AG09319 (cell line): ENCODE data around the gene BCAS3.

ENCODE experiments used
- DNase-seq: peaks from one replicate; pipeline ENCODE4 v3.0.0-alpha.2; 2010; ENCODE audit warnings: low read depth; ENCODE audit errors: extremely low read depth
- TF ChIP-seq, protein P1 (sequence below): IDR thresholded peaks from 2 replicates; pipeline ENCODE4 v1.5.1; 2011; ENCODE audit warnings: low read depth, mild to moderate bottlenecking, inconsistent platforms, low read length, moderate library complexity

The BCAS3 gene

DNA sequence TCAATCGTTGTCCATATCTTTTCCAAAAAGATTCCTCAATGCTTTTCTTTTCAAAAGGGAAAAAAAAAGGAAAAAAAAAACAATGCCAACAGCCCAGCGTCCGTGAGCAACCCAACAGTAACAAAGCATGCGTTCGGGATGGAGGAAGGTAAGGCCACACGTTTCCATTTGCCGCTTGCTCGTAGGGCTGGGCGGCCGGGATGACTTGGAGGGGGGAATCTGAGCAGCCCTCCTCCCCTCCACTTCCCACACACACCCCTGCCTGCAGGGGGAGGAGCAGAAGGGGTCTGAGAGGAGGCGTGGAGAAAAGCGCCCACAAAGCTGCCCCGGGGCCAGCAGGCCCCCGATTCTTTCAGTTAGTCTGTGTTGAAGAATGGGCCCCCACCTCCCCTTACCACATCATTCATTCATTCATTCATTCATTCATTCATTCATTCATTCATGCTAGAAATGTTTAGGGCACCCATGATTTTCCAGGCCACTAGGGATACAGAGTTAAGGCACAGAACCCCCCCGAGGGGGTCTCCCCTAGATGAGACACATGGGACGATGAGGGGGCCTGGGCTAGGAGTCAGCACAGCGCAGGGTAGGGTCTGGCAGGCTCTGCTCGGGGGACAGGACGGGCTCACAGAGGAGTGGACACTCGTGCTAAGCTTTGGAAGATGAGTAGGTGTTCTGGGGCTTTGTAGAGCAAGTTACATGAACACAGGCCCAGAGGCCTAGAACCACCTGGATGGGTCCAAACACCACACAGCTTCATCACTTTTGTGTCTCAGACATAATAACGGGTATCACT is 711.1 kb downstream of the BCAS3 start:
- TF ChIP-seq, protein P1, sequence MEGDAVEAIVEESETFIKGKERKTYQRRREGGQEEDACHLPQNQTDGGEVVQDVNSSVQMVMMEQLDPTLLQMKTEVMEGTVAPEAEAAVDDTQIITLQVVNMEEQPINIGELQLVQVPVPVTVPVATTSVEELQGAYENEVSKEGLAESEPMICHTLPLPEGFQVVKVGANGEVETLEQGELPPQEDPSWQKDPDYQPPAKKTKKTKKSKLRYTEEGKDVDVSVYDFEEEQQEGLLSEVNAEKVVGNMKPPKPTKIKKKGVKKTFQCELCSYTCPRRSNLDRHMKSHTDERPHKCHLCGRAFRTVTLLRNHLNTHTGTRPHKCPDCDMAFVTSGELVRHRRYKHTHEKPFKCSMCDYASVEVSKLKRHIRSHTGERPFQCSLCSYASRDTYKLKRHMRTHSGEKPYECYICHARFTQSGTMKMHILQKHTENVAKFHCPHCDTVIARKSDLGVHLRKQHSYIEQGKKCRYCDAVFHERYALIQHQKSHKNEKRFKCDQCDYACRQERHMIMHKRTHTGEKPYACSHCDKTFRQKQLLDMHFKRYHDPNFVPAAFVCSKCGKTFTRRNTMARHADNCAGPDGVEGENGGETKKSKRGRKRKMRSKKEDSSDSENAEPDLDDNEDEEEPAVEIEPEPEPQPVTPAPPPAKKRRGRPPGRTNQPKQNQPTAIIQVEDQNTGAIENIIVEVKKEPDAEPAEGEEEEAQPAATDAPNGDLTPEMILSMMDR, result no peak
- no peak for DNase-seq

DNA sequence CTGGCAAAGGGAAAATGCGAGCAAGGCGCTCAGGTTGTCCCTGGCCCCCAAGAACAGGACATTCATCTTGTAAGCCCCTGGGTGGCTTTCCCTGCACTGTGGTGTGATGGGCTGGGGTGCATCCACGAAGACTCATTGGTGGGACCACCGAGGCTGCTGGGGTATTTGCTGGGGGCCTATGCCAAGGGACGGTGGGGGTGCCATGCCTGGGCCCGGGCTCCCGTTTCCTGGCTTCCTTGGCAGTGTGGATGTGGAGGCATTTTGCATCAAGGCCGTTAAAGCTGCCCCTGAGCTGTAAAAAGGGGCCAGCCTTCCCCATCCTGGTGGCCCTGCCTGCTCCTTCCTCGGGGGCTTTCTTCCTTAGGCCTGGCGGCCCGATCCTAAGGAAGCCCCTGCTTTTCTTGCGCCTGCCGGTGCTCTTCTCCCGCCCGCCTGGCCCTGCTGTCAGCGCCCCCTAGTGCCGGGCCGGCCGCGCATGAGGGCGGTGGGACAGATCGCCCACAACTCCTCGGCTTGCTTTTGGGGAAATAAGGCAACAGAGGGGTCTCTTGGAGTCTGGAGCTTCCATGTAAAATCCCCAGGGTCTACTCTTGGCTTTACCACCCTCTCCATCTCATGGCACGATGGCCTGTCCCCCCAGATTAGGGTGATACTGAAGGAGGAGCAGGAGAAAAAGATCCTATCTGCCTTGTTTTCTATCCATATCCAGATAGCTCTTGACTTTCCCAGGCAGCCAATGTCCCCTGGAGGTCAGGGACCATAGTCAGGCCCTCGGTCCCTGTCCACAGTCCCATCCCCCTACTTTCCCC is 712.2 kb downstream of the BCAS3 start:
- TF ChIP-seq, protein P1, result peak; percentile 95
- no peak for DNase-seq

DNA sequence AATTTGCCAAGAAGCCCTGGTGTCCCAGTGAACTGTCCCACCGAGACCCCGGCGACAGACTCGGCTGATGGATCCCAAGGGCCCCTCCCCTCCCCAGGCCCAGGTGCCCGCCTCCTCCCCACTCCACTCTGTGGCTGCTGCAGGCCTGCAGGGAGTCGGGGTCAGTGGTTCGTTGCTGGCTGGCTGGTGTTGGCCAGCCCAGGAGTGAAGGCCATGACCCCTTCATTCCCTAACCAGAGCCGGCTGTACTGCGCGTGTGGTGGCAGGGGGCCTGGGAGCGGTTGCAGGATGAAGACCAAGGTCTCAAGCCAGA is 712.8 kb downstream of the BCAS3 start:
- no peak for DNase-seq
- TF ChIP-seq, protein P1, result no peak

DNA sequence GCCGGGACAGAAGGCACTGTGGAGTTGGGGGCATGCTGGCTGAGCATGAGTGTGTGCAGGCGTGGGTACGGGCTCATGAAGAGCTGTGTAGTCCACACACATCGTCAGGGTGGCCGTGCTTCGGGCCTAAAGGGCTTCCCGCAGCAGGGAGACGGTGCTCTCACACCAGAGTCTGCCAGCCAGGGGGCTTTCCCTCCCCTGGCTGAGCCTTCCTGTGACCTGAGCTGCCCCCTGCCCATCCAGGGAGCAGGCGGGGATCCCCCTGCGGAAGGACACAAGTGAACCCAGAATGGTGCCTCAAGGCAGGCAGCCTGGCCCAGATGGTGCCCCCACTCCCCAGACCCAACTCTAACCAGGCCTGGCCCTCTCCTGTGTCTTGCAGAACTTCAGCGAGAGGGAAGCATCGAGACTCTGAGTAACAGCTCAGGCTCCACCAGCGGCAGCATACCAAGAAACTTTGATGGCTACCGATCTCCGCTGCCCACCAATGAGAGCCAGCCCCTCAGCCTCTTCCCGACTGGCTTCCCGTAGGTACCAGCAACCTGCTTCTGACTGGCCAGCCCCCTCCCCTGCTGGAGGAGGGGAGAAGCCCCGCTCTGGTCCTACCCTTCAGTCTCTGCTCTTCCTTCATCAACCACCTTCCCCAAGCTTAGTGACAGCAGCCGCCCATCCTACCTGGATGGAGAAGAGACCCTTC is 714.1 kb downstream of the BCAS3 start:
- TF ChIP-seq, protein P1, result no peak
- DNase-seq, result no peak

DNA sequence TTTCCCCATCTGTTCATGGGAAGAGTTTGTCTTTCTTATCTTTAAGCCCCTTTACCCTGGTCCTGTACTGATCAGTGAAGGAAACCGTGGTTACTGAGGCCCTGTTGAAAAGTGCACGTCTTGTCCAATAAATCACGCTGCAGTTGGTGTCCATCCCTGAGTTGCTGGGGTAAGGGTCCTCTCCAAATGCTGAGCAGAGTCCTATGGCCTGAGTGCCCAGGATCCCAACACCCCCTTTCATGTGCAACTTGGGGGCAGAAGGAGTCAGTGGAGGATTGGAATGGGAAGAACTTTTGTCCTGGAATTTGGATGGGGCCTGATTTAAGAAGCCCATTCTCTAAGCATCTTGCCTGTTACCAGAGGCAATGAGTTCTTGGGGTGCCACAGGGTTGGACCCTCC is 715.0 kb downstream of the BCAS3 start:
- no peak for DNase-seq
- TF ChIP-seq, protein P1, result no peak

DNA sequence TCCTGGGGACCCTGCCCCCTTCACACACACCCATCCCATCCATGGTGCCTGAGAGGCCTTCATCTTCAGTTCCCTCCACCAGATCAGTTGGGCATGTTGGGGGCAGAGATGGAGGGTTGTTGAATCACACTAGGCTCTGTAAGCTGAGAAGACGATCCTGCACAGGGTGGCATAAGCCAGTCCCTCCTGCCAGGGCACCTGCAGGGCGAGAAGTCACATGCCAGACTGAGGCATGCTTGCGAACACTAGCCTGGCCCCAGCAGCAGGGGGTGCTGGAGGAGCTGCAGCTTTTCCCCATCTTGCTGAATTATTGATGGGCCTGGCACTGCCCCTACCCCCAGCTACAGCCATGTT is 715.9 kb downstream of the BCAS3 start:
- no peak for DNase-seq
- TF ChIP-seq, protein P1, result peak; percentile 14
